H1 (cell line): Measurements from ENCODE around the gene RBSN. TPM values are rescaled to one million over a fixed set of nuclear protein-coding genes. Genes with fewer than 3 reads are reported as not detected.

Experiments
- CBX8 ChIP-seq: fragments of 300-800, 300-1000 bp; sonication (generic); IDR thresholded peaks from 2 replicates; pipeline ENCODE4 v1.7.1; 2016; ENCODE audit warnings: low read depth, low read length, borderline replicate concordance
- CEBPB ChIP-seq: IDR thresholded peaks from 2 replicates; pipeline ENCODE4 v1.6.1; 2012; ENCODE audit warnings: low read depth, low read length
- CHD7 ChIP-seq: fragments of 300-600 bp; sonication (generic); IDR thresholded peaks from 2 replicates; pipeline ENCODE4 v1.7.1; 2012; ENCODE audit warnings: low read length, moderate library complexity, mild to moderate bottlenecking, inconsistent platforms; ENCODE audit not compliant: insufficient replicate concordance
- CREB1 ChIP-seq: IDR thresholded peaks from 2 replicates; pipeline ENCODE4 v1.6.1; 2012; ENCODE audit warnings: inconsistent platforms
- POLR2A ChIP-seq, 2 experiments: IDR thresholded peaks; 1 replicate in 1 of 2; 2 replicates in 1 of 2; pipeline ENCODE4 v1.6.1; 2011; ENCODE audit warnings: low read depth in 2 of 2, low read length in 2 of 2, mild to moderate bottlenecking in 2 of 2; ENCODE audit errors: control extremely low read depth in 1 of 2
- POLR2AphosphoS5 ChIP-seq: IDR thresholded peaks from 2 replicates; pipeline ENCODE4 v1.6.1; 2011; ENCODE audit warnings: low read depth, low read length
- RFX5 ChIP-seq: IDR thresholded peaks from 2 replicates; pipeline ENCODE4 v1.6.1; 2011; ENCODE audit warnings: low read depth, low read length, improper control_type of control experiment, borderline replicate concordance
- SIN3A ChIP-seq, 2 experiments: IDR thresholded peaks in 1 of 2; conservative IDR thresholded peaks in 1 of 2; 2 replicates each; pipeline ENCODE4 v1.6.1; 2011 to 2012; ENCODE audit warnings: low read length in 2 of 2, improper control_type of control experiment in 1 of 2, low read depth in 1 of 2, mild to moderate bottlenecking in 1 of 2
- polyA plus RNA-seq, 7 experiments: library from polyadenylated mRNA; depleted of rRNA in 3 of 7; stranded (reverse) in 5 of 7; unstranded in 2 of 7; fragments of >200 nt in 5 of 7; fragments of 200-250 nt in 2 of 7; gene quantifications; 1 replicate in 5 of 7; 2 replicates in 1 of 7; 4 replicates in 1 of 7; pipeline versions ENCODE4 v1.2.1 to v1.2.3, GENCODE V29; 2011 to 2013; ENCODE audit warnings: missing spikeins in 2 of 7, mixed read lengths in 2 of 7
- total RNA-seq: library from RNA; stranded (reverse); fragmentation: NEBNext Ultra II Directional; extraction: Animal tissue kit (Norgen Biotek cat#: 25700); gene quantifications from 2 replicates; pipeline ENCODE4 v1.2.1, GENCODE V29; 2021

The RBSN gene
- total and polyA plus RNA-seq, 2 of the 8 experiments (the other 6 are each of a cell fraction or from before 2014, with no cell fraction given) = 5.9 to 20.0 TPM

GRCh38 chr3:15083252-15083651 is 15.7 kb downstream of the RBSN start (continued):
- TF ChIP-seq POLR2AphosphoS5 (no peak), POLR2A (IDR thresholded peaks at IDR 0.05; ENCODE audit: control extremely low read depth in 1 of 2, low read depth in 2 of 2, low read length in 2 of 2) (no peak), CHD7 (no peak), CEBPB (no peak), CREB1 (no peak), CBX8 (no peak), RFX5 (no peak), SIN3A (conservative IDR thresholded peaks at IDR 0.05 in 1 of 2, IDR thresholded peaks at IDR 0.05 in 1 of 2; ENCODE audit: low read depth in 1 of 2, low read length in 2 of 2) (no peak)
